Stomach (tissue), 9 donors: ENCODE results near the gene USP34. TPM values are rescaled to one million over a fixed set of nuclear protein-coding genes. Genes with fewer than 3 reads are reported as not detected.
"Not testable (repeated sequence)": the region's sequence is repeated elsewhere in the genome, so short reads cannot be mapped to it uniquely, and the experiment has no call there.

Experiments
- DNase-seq, 2 donors: peaks; one replicate each; pipeline versions ENCODE4 v3.0.0 to v3.0.0-alpha.2; 2013 to 2019
- H3K27ac ChIP-seq, 5 donors: fragments of 200-600 bp in 4 of 5; sonication (generic) in 4 of 5; one replicate each; pipeline ENCODE4 v1.5.1; 2013 to 2019; ENCODE audit warnings: mild to moderate bottlenecking in 1 of 5, moderate library complexity in 1 of 5
- H3K27me3 ChIP-seq, 3 donors: fragments of 200-600 bp; sonication (generic); one replicate each; pipeline ENCODE4 v1.5.1; 2017 to 2019; ENCODE audit warnings: mixed run types in 1 of 3
- H3K36me3 ChIP-seq, 4 donors: fragments of 200-600 bp; sonication (generic); 1 replicate in 3 of 4; 2 replicates in 1 of 4; pipeline ENCODE4 v1.5.1; 2016 to 2019
- H3K4me1 ChIP-seq, 4 donors: fragments of 200-600 bp; sonication (generic); one replicate each; pipeline ENCODE4 v1.5.1; 2016 to 2019
- H3K4me3 ChIP-seq, 4 donors: fragments of 200-600 bp; sonication (generic) in 3 of 4; one replicate each; pipeline ENCODE4 v1.5.1; 2016 to 2019; ENCODE audit warnings: mild to moderate bottlenecking in 1 of 4
- H3K9me3 ChIP-seq, 4 donors: fragments of 200-600 bp; sonication (generic); one replicate each; pipeline ENCODE4 v1.5.1; 2016 to 2019
- CTCF ChIP-seq, 7 experiments: fragments of 450-650 bp in 4 of 7; fragments of 200-600 bp in 3 of 7; sonication (generic) in 3 of 7; IDR thresholded peaks; one replicate each; pipeline ENCODE4 v1.5.1; 2016 to 2019; ENCODE audit warnings: antibody characterized with exemption in 7 of 7, control low read depth in 2 of 7, mild to moderate bottlenecking in 1 of 7
- EP300 ChIP-seq: sonication (generic); formaldehyde crosslinking; IDR thresholded peaks from one replicate; pipeline ENCODE4 v1.6.1; 2017; ENCODE audit warnings: antibody characterized with exemption
- POLR2A ChIP-seq, 4 donors: fragments of 450-650 bp; IDR thresholded peaks; one replicate each; pipeline ENCODE4 v1.6.1; 2016; ENCODE audit warnings: antibody characterized with exemption in 4 of 4, control low read depth in 2 of 4, mild to moderate bottlenecking in 1 of 4, moderate library complexity in 1 of 4
- POLR2AphosphoS5 ChIP-seq, 3 donors: sonication (generic); formaldehyde crosslinking; IDR thresholded peaks; one replicate each; pipeline ENCODE4 v1.6.1; 2016; ENCODE audit warnings: antibody characterized with exemption in 3 of 3
- WGBS, 5 donors: extraction: QIAGEN DNeasy Blood & Tissue Kit in 3 of 5; methylation state at CpG; one replicate each; pipeline versions ENCODE4 v1.1.5 to v1.1.7; 2013 to 2018; 5-methylcytosine and 5-hydroxymethylcytosine counted together
- intact Hi-C: fragments of 100-400 bp; cut with DNase I; formaldehyde crosslinking; loops from one replicate; pipeline ENCODE4 v1.15.1; 2023; ENCODE audit warnings: low total_unique reads
- polyA plus RNA-seq, 3 donors: library from polyadenylated mRNA; stranded (reverse); fragments of 200-250 nt; gene quantifications; one replicate each; pipeline ENCODE4 v1.2.3, GENCODE V29; 2013
- total RNA-seq, 5 donors: library from RNA; depleted of rRNA; stranded (reverse); fragments of >200 nt; gene quantifications; one replicate each; pipeline versions ENCODE4 v1.1.0 to v1.2.3, GENCODE V29; 2014 to 2016
- donor health status: healthy with polysubstance abuse.
- donor health status: Bipolar disorder and iron deficiency.
- donor health status: healthy.

USP34 gene
- total and polyA plus RNA-seq, 8 donors, result 21.1 to 300 (median 73.2) TPM

- no peak for TF ChIP-seq POLR2A (IDR thresholded peaks at IDR 0.05)
- TF ChIP-seq POLR2AphosphoS5 (IDR thresholded peaks at IDR 0.05), result peak in 1 of 3 donors; percentile 48
- TF ChIP-seq EP300, result no peak
- TF ChIP-seq CTCF (IDR thresholded peaks at IDR 0.05), result no peak
- intact Hi-C loops, result no loop called here
- Histone ChIP-seq H3K36me3 (peaks cover 13 to 95% (median 82%) of the 10 kb centered on the region in 4 donors), H3K9me3 (no peaks in the 10 kb centered on the region), H3K27ac (peak overlapping the region in 1 of 5 donors; percentile 8), H3K4me1 (peaks cover 0 to 7% (median 0%) of the 10 kb centered on the region in 4 donors), H3K27me3 (no peaks in the 10 kb centered on the region), H3K4me3 (no peak overlapping the region)
- DNase-seq, result peak in 1 of 2 donors; percentile 12
- 83 to 92% (median 87%) methylated on average over 5 of the region's 5 CpGs for WGBS, 5 donors
Measured at GRCh38 chr2:61210332-61210981, 260.4 kb downstream of the USP34 start.

GRCh38 chr2:61205132-61205531, 265.8 kb downstream of the USP34 start:
- WGBS, 5 donors, result 84 to 93% (median 91%) methylated on average over 7 of the region's 7 CpGs
- H3K27ac ChIP-seq, result no peak overlapping the region
- H3K4me3 ChIP-seq, result no peak overlapping the region
- intact Hi-C loops, result no loop called here
- no peaks in the 10 kb centered on the region for H3K9me3 ChIP-seq
- H3K4me1 ChIP-seq, result no peaks in the 10 kb centered on the region
- TF ChIP-seq CTCF (IDR thresholded peaks at IDR 0.05) (no peak), POLR2AphosphoS5 (IDR thresholded peaks at IDR 0.05) (no peak), POLR2A (IDR thresholded peaks at IDR 0.05) (no peak), EP300 (no peak)
- H3K27me3 ChIP-seq, result no peaks in the 10 kb centered on the region
- DNase-seq, result no peak
- H3K36me3 ChIP-seq, result peaks cover 26 to 97% (median 95%) of the 10 kb centered on the region in 4 donors

- TF ChIP-seq EP300 (no peak), CTCF (IDR thresholded peaks at IDR 0.05) (no peak), POLR2A (IDR thresholded peaks at IDR 0.05) (no peak), POLR2AphosphoS5 (IDR thresholded peaks at IDR 0.05) (no peak)
- intact Hi-C loops, result no loop called here
- Histone ChIP-seq H3K9me3 (no peaks in the 10 kb centered on the region), H3K27me3 (no peaks in the 10 kb centered on the region), H3K4me1 (peaks cover 0 to 10% (median 4%) of the 10 kb centered on the region in 4 donors), H3K36me3 (peaks cover 0 to 78% (median 70%) of the 10 kb centered on the region in 4 donors), H3K4me3 (no peak overlapping the region), H3K27ac (no peak overlapping the region)
- 86 to 94% (median 91%) methylated on average over 7 of the region's 7 CpGs for WGBS, 5 donors
- DNase-seq, result no peak
Measured at GRCh38 chr2:61196671-61197070, 274.2 kb downstream of the USP34 start.

GRCh38 chr2:61194646-61195045, 276.2 kb downstream of the USP34 start:
- DNase-seq, H3K9me3 ChIP-seq, intact Hi-C loops, H3K27ac ChIP-seq, H3K27me3 ChIP-seq, H3K4me1 ChIP-seq, H3K4me3 ChIP-seq: not testable (repeated sequence)
- H3K36me3 ChIP-seq, result peaks cover 11 to 79% (median 74%) of the 10 kb centered on the region in 4 donors
- 84 to 98% (median 95%) methylated on average over 15 of the region's 15 CpGs for WGBS, 5 donors
